GM21515 (cell line): ENCODE results near the gene RHOG.
"Not testable (repeated sequence)": the region's sequence is repeated elsewhere in the genome, so short reads cannot be mapped to it uniquely, and the experiment has no call there.

Experiments
- ATAC-seq: cut with Tn5 transposase; IDR thresholded peaks from one replicate; pipeline ENCODE4 v1.9.1; 2021; ENCODE audit not compliant: unreplicated experiment

Gene RHOG

GRCh38 chr11:3810951-3811350 lies 29.8 kb downstream of the RHOG start:
- ATAC-seq: no peak

- no peak for ATAC-seq
Measured at GRCh38 chr11:3810446-3810845, 30.3 kb downstream of the RHOG start.

GRCh38 chr11:3809624-3809928 lies 31.2 kb downstream of the RHOG start:
- no peak for ATAC-seq

GRCh38 chr11:3808861-3809623 lies 31.7 kb downstream of the RHOG start:
- peak; percentile 76 for ATAC-seq

- ATAC-seq: peak; percentile 57
Measured at GRCh38 chr11:3807909-3808860, 32.6 kb downstream of the RHOG start, which contains the start of gene PGAP2. Gene PGAP2, plus strand, starts transcription at chr11:3808560. Its CDS starts 2,700 bp downstream, at chr11:3811260.

GRCh38 chr11:3803726-3804495 lies 36.8 kb downstream of the RHOG start:
- ATAC-seq: no peak

GRCh38 chr11:3802011-3802790 lies 38.6 kb downstream of the RHOG start:
- no peak for ATAC-seq

GRCh38 chr11:3799873-3800272 lies 40.9 kb downstream of the RHOG start:
- ATAC-seq: no peak

GRCh38 chr11:3799143-3799542 lies 41.6 kb downstream of the RHOG start:
- no peak for ATAC-seq

- ATAC-seq: peak; percentile 93
Measured at GRCh38 chr11:3797329-3798090, 43.2 kb downstream of the RHOG start, which contains the start of gene NUP98. Gene NUP98, minus strand, starts transcription at chr11:3797554. Its CDS starts 15,437 bp downstream, at chr11:3782117.

- peak; percentile 27 for ATAC-seq
Measured at GRCh38 chr11:3796801-3797328, 43.9 kb downstream of the RHOG start.

- ATAC-seq: no peak
Measured at GRCh38 chr11:3796346-3796745, 44.4 kb downstream of the RHOG start.

GRCh38 chr11:3796002-3796311 lies 44.8 kb downstream of the RHOG start:
- no peak for ATAC-seq

GRCh38 chr11:3795131-3796001 lies 45.4 kb downstream of the RHOG start:
- no peak for ATAC-seq

GRCh38 chr11:3794387-3794786 lies 46.4 kb downstream of the RHOG start:
- ATAC-seq: not testable (repeated sequence)

- ATAC-seq: no peak
Measured at GRCh38 chr11:3786781-3787428, 53.9 kb downstream of the RHOG start.

GRCh38 chr11:3783611-3784010 lies 57.1 kb downstream of the RHOG start:
- ATAC-seq: no peak

- no peak for ATAC-seq
Measured at GRCh38 chr11:3782963-3783362, 57.8 kb downstream of the RHOG start.
